Cardiac muscle cell (in vitro differentiated cells and primary cell): ENCODE measurements around the gene CBX5. TPM values are rescaled to one million over a fixed set of nuclear protein-coding genes. Genes with fewer than 3 reads are reported as not detected.
"Not testable (repeated sequence)": the region's sequence is repeated elsewhere in the genome, so short reads cannot be mapped to it uniquely, and the experiment has no call there.

Experiments
- DNase-seq, 2 donors: peaks; one replicate each; pipeline versions ENCODE4 v3.0.0 to v3.0.0-alpha.2; 2010 to 2017; ENCODE audit warnings: low read depth in 1 of 2, low spot score in 1 of 2
- H3K27ac ChIP-seq: fragments of 200-600 bp; sonication (generic); 2 replicates; pipeline ENCODE4 v1.5.1; 2016
- H3K27me3 ChIP-seq: fragments of 200-600 bp; sonication (generic); 2 replicates; pipeline ENCODE4 v1.6.0; 2016; ENCODE audit warnings: control low read depth
- H3K36me3 ChIP-seq: fragments of 200-600 bp; sonication (generic); 2 replicates; pipeline ENCODE4 v1.5.1; 2016; ENCODE audit warnings: control low read depth
- H3K4me1 ChIP-seq: fragments of 200-600 bp; sonication (generic); 2 replicates; pipeline ENCODE4 v1.8.1; 2017; ENCODE audit warnings: low read depth, mild to moderate bottlenecking, mixed run types
- H3K4me3 ChIP-seq: fragments of 200-600 bp; sonication (generic); 2 replicates; pipeline ENCODE4 v1.5.1; 2016; ENCODE audit warnings: mild to moderate bottlenecking
- H3K9me3 ChIP-seq: fragments of 200-600 bp; sonication (generic); 2 replicates; pipeline ENCODE4 v1.5.1; 2017; ENCODE audit warnings: low read depth, mild to moderate bottlenecking, control low read depth
- CTCF ChIP-seq: IDR thresholded peaks from 2 replicates; pipeline ENCODE4 v1.5.1; 2012; ENCODE audit warnings: low read depth, mild to moderate bottlenecking, low read length
- polyA plus RNA-seq: library from polyadenylated mRNA; unstranded; fragments of >200 nt; fragmentation: Nextera tagmentation; extraction: Ambion mirVana; gene quantifications from 2 replicates; pipeline ENCODE4 v1.2.1, GENCODE V29; 2016
- total RNA-seq: library from RNA; depleted of rRNA; stranded (reverse); fragments of >200 nt; gene quantifications from 2 replicates; pipeline ENCODE4 v1.2.3, GENCODE V29; 2016

The CBX5 gene
- total and polyA plus RNA-seq, 2 experiments from 2014 or later: 49.5 to 98.3 TPM

DNA sequence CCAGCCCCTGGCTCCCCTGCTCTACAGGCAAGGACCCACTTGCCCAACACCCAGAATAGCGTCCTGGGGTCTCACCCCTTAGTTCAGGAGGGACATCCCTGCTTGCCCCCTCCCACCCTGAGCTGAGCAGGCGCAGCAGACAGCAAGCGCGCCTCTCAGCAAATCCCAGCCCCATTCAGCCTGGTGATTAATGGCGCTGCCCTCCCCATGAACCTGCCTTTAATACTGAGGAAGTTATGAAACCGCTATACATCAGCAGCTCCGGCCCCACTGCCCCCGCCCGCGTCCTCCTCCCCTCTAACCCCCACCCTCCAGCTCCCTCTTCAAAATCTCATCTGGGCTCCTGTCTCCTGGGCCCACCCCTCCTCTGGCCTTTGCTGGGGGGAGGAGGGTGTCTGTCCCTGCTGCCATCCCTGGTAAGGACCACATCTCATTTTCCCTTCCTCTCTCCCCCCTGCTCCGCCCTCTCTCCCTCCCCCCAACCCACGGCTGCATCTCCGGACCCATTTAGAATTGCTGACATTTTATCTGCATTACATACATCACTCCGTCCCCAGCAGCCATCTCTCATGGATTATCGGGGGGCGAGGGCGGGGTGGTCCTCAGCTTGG is 84.1 kb downstream of the CBX5 start:
- no peak for TF ChIP-seq CTCF
- Histone ChIP-seq H3K9me3 (no peaks in the 10 kb centered on the region), H3K27me3 (peaks cover 90% of the 10 kb centered on the region), H3K27ac (no peak overlapping the region), H3K4me1 (no peaks in the 10 kb centered on the region), H3K4me3 (no peak overlapping the region), H3K36me3 (no peaks in the 10 kb centered on the region)
- DNase-seq: peak in 1 of 2 donors; percentile 75

- Histone ChIP-seq H3K36me3 (no peaks in the 10 kb centered on the region), H3K27ac (no peak overlapping the region), H3K9me3 (no peaks in the 10 kb centered on the region), H3K4me1 (no peaks in the 10 kb centered on the region), H3K27me3 (peaks cover 90% of the 10 kb centered on the region), H3K4me3 (no peak overlapping the region)
- no peak for TF ChIP-seq CTCF
- DNase-seq: no peak
Observed at GRCh38 chr12:54195080-54195736, 84.7 kb downstream of the CBX5 start.

GRCh38 chr12:54194611-54195010 is 85.3 kb downstream of the CBX5 start:
- not testable (repeated sequence) for H3K9me3 ChIP-seq, H3K4me3 ChIP-seq, H3K4me1 ChIP-seq, DNase-seq, H3K27ac ChIP-seq, H3K36me3 ChIP-seq
- H3K27me3 ChIP-seq: peaks cover 90% of the 10 kb centered on the region

DNA sequence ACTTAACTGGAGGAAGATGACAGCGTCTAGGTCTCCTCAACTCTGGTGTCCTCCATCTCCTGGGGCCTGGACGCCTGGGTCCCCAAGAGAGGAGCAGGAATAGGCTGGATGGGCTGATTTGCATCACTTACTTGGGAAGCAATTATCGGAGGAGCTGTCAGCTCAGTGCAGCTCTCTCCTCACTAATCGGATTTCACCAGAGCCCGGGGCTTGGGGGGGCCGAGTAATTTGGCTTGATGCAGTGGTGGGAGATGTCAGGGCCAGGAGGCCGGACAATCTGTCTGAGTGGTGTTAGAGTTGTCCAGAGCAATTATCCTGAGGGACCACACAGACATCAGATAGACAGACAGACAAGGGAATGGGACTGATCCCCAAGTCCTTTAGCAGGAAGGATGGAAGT is 86.5 kb downstream of the CBX5 start:
- Histone ChIP-seq H3K9me3 (no peaks in the 10 kb centered on the region), H3K4me1 (no peaks in the 10 kb centered on the region), H3K27me3 (peaks cover 78% of the 10 kb centered on the region), H3K36me3 (no peaks in the 10 kb centered on the region), H3K4me3 (no peak overlapping the region), H3K27ac (no peak overlapping the region)
- no peak for DNase-seq
- no peak for TF ChIP-seq CTCF

DNA sequence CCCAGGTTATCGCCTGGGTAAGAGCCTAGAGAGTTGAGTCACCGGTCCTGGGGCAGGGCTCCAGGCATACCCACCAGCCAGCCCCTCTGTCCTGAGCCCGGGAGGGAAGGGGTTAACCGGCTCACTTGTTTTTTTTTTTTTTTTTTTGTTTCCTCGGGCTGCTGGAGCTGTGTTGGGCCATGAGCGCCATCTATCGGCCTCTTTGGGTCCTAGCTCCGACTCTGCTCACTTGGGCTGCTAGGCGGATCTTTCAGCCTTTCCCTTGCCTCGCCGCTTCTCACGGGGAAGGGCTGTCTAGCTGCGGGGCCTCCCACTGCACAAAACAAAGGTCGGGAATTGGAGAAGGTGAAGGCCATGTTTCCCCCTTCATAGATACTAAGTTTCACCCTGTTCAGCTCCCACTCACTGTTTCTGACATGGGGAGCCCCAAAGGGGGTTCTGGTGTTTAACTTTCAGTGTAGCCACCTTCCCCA is 88.3 kb downstream of the CBX5 start:
- no peaks in the 10 kb centered on the region for H3K4me1 ChIP-seq

More for the DNA sequence above, 88.3 kb downstream of the CBX5 start:
- Histone ChIP-seq H3K4me3 (no peak overlapping the region), H3K9me3 (no peaks in the 10 kb centered on the region), H3K36me3 (no peaks in the 10 kb centered on the region), H3K27ac (no peak overlapping the region), H3K27me3 (peaks cover 65% of the 10 kb centered on the region)
- DNase-seq: peak; percentile 89 to 90
- TF ChIP-seq CTCF: peak; percentile 91
